ENCODE results near the gene DPM3.

DNA sequence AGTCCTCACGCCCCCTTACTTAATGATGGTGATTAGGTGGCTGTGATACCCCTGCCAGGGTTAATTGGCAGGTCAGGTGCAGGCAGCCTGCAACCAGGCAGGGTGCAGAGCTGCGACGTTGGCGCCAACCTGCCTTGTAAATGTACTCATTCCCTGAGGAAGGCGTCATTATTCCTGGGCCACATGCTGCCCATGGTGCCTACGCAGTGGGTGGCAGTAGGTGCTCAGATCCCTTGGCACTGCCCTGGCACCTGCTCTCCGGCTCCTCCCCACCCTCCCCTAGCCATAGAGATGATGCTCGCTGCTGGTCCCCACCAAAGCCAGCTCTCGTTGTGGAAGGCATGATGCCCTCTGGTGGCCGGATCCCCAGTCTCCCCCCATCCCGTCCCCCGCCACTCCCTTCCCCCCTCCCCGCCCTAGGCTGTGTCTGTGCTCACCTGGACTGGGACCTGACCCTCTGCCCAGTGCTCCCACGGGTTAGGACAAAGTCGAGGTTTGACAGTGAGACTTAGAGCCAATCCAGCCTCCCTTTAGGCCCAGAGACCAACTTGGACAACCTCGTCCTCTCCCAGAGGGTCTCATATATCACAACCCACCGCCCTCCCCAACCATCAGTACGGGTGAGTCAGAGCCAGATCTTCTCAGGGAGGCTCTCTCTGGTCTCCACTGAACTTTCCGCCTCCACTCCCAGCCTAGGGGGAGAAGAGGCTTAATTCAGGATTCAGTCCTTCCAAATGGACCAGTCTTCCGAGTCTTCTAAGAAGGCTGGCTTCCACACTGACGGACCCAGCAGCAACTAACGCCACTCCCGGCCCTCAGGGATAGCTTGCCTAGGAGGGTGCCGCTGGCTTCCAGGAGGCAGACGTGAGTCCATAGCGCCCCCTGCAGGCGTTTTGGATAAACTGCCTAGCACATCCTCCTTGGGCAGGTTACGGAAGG, 27.1 kb upstream of the DPM3 start:
- peak; percentile 81 for TF ChIP-seq CTCF (IDR thresholded peaks at IDR 0.05; ENCODE audit: insufficient read depth, low read length)
- no peak for TF ChIP-seq REST (IDR thresholded peaks at IDR 0.05; ENCODE audit: insufficient replicate concordance, low read depth)
- TF ChIP-seq POLR2AphosphoS5 (IDR thresholded peaks at IDR 0.05; ENCODE audit: low read depth), result no peak
